Tibial nerve (tissue), 3 donors: ENCODE data around the gene LAD1.

Experiments
- CTCF ChIP-seq, 5 experiments: fragments of 200-600 bp in 3 of 5; fragments of 450-650 bp in 2 of 5; sonication (generic) in 3 of 5; IDR thresholded peaks; one replicate each; pipeline ENCODE4 v1.5.1; 2016 to 2019; ENCODE audit warnings: antibody characterized with exemption in 5 of 5, mild to moderate bottlenecking in 3 of 5, moderate library complexity in 2 of 5
- POLR2A ChIP-seq, 2 donors: fragments of 450-650 bp; IDR thresholded peaks; one replicate each; pipeline ENCODE4 v1.6.1; 2017; ENCODE audit warnings: antibody characterized with exemption in 2 of 2, mild to moderate bottlenecking in 2 of 2, moderate library complexity in 2 of 2

- TF ChIP-seq CTCF (IDR thresholded peaks at IDR 0.05) (no peak), POLR2A (IDR thresholded peaks at IDR 0.05) (no peak)
Observed at GRCh38 chr1:201371792-201372191, 27.3 kb downstream of the LAD1 start.
